HEK293 (cell line): ENCODE measurements around the gene DRC3.
"Not testable (repeated sequence)": the region's sequence is repeated elsewhere in the genome, so short reads cannot be mapped to it uniquely, and the experiment has no call there.

Experiments
- CTCF ChIA-PET: fragments of 350-600 bp; formaldehyde crosslinking; extraction: SDS; loops from one replicate; lab custom pipeline; 2021; ENCODE audit warnings: antibody characterized with exemption; lab: Yijun Ruan, JAX
- POLR2A ChIA-PET: fragments of 300-600 bp; formaldehyde crosslinking; extraction: SDS; loops from one replicate; lab custom pipeline; 2020; ENCODE audit warnings: antibody characterized with exemption, inconsistent platforms; lab: Yijun Ruan, JAX
- H3K27ac ChIP-seq: fragments of 200-500 bp; sonication (Bioruptor generic); 2 replicates; pipeline ENCODE4 v1.5.1; 2014; ENCODE audit warnings: low read depth, low read length, control low read depth, inconsistent platforms; ENCODE audit errors: extremely low read depth
- H3K36me3 ChIP-seq, 2 experiments: fragments of 200-500 bp in 1 of 2; sonication (Bioruptor generic) in 1 of 2; 1 replicate in 1 of 2; 2 replicates in 1 of 2; pipeline ENCODE4 v1.5.1; 2014 to 2017; ENCODE audit warnings: inconsistent platforms in 2 of 2, low read length in 2 of 2; ENCODE audit not compliant: control insufficient read depth in 2 of 2, insufficient read depth in 1 of 2
- H3K4me1 ChIP-seq: fragments of 200-500 bp; sonication (Bioruptor generic); 2 replicates; pipeline ENCODE4 v1.5.1; 2014; ENCODE audit warnings: mild to moderate bottlenecking, low read length, inconsistent platforms; ENCODE audit not compliant: control insufficient read depth, insufficient read depth
- H3K4me3 ChIP-seq: 2 replicates; pipeline ENCODE4 v1.5.1; 2011; ENCODE audit warnings: low read depth, mild to moderate bottlenecking, control low read depth, low read length, moderate library complexity
- H3K9me3 ChIP-seq: fragments of 200-500 bp; sonication (Bioruptor generic); 2 replicates; pipeline ENCODE4 v1.5.1; 2014; ENCODE audit warnings: low read depth, low read length, inconsistent platforms; ENCODE audit not compliant: control insufficient read depth, insufficient read depth
- CTCF ChIP-seq: fragments of 450-650 bp; formaldehyde crosslinking; IDR thresholded peaks from 2 replicates; pipeline ENCODE4 v1.5.1; 2016; ENCODE audit warnings: missing biosample characterization, missing genetic modification characterization
- EGR2 ChIP-seq: fragments of 450-650 bp; formaldehyde crosslinking; IDR thresholded peaks from 2 replicates; pipeline ENCODE4 v1.5.1; 2016; ENCODE audit warnings: low read depth, missing biosample characterization, missing genetic modification characterization
- IKZF3 ChIP-seq: fragments of 450-650 bp; IDR thresholded peaks from 2 replicates; pipeline ENCODE4 v1.5.0; 2018; ENCODE audit warnings: missing biosample characterization, mild to moderate bottlenecking, missing genetic modification characterization, moderate library complexity
- PRDM10 ChIP-seq: fragments of 450-650 bp; formaldehyde crosslinking; IDR thresholded peaks from 2 replicates; pipeline ENCODE4 v1.5.1; 2016; ENCODE audit warnings: missing biosample characterization, missing genetic modification characterization
- SCRT2 ChIP-seq: fragments of 450-650 bp; formaldehyde crosslinking; IDR thresholded peaks from 2 replicates; pipeline ENCODE4 v1.5.1; 2016; ENCODE audit warnings: missing biosample characterization, missing genetic modification characterization
- SP2 ChIP-seq: fragments of 450-650 bp; formaldehyde crosslinking; IDR thresholded peaks from 2 replicates; pipeline ENCODE4 v1.5.1; 2016; ENCODE audit warnings: missing biosample characterization, missing genetic modification characterization
- ZBTB1 ChIP-seq: fragments of 450-650 bp; formaldehyde crosslinking; IDR thresholded peaks from 2 replicates; pipeline ENCODE4 v1.5.1; 2016; ENCODE audit warnings: missing biosample characterization, missing genetic modification characterization
- ZBTB21 ChIP-seq: fragments of 450-650 bp; formaldehyde crosslinking; IDR thresholded peaks from 2 replicates; pipeline ENCODE4 v1.5.1; 2017; ENCODE audit warnings: missing biosample characterization, missing genetic modification characterization
- ZBTB48 ChIP-seq: fragments of 450-650 bp; formaldehyde crosslinking; IDR thresholded peaks from 2 replicates; pipeline ENCODE4 v1.5.1; 2016; ENCODE audit warnings: missing biosample characterization, missing genetic modification characterization
- ZEB2 ChIP-seq: fragments of 450-650 bp; formaldehyde crosslinking; IDR thresholded peaks from 2 replicates; pipeline ENCODE4 v1.5.1; 2016; ENCODE audit warnings: missing biosample characterization, missing genetic modification characterization
- ZNF133 ChIP-seq: fragments of 450-650 bp; formaldehyde crosslinking; IDR thresholded peaks from 2 replicates; pipeline ENCODE4 v1.5.1; 2016; ENCODE audit warnings: missing biosample characterization, missing genetic modification characterization
- ZNF398 ChIP-seq: fragments of 450-650 bp; formaldehyde crosslinking; IDR thresholded peaks from 2 replicates; pipeline ENCODE4 v1.5.1; 2017; ENCODE audit warnings: missing biosample characterization, missing genetic modification characterization
- ZNF629 ChIP-seq: fragments of 450-650 bp; formaldehyde crosslinking; IDR thresholded peaks from 2 replicates; pipeline ENCODE4 v1.5.1; 2017; ENCODE audit warnings: missing biosample characterization, missing genetic modification characterization
- ZNF658 ChIP-seq: fragments of 450-650 bp; formaldehyde crosslinking; IDR thresholded peaks from 2 replicates; pipeline ENCODE4; 2016; ENCODE audit warnings: missing biosample characterization, missing genetic modification characterization
- ZXDB ChIP-seq: fragments of 450-650 bp; formaldehyde crosslinking; IDR thresholded peaks from 2 replicates; pipeline ENCODE4 v1.5.1; 2016; ENCODE audit warnings: missing biosample characterization, missing genetic modification characterization
- TF ChIP-seq, protein P1 (sequence below): fragments of 450-650 bp; formaldehyde crosslinking; IDR thresholded peaks from 2 replicates; pipeline ENCODE4 v1.5.1; 2016; ENCODE audit warnings: missing biosample characterization, missing genetic modification characterization, low read depth

The DRC3 gene

DNA sequence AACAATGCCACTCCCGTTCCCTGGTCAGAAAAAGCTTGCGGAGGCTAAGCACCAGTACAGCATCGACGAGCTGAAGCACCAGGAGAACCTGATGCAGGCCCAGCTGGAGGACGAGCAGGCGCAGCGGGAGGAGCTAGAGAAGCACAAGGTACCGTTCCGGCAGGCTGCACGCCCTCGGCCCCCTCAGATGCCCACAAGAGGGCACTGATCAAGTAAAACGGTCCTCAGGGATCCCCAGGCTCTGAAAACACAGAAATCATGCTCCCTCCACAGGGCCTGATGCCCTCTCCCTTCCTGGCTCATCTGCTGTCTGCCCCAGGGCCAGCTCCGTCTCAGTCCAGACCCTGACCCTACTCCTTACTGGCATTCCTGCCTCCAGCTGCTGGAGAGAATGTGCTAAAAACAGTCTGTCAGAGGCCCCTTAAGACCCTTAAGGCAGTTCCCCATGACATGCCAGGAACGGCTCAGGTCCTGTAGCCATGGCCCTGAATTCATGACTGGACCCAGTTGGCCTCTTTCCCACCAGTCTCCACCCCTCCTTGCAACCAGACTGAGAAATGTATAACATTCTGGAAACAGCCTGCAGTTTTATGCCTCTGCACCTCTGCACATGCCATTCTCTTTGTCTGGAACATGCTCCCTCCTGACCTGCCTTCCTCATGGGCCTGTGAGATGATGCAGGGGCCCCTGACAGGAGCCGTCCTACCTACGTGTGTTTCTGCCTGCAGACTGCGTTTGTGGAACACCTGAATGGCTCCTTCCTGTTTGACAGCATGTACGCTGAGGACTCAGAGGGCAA, 21.8 kb downstream of the DRC3 start:
- Histone ChIP-seq H3K4me3 (no peak overlapping the region), H3K36me3 (no peaks in the 10 kb centered on the region)
- peak; percentile 51; the same call in 1 of the 2 replicates for TF ChIP-seq ZBTB48 (tag by site-specific recombination)
- no peak for TF ChIP-seq ZBTB1
- peak; percentile 67 for TF ChIP-seq CTCF
- TF ChIP-seq, all 188 proteins: peak for 2
- Histone ChIP-seq H3K9me3 (no peaks in the 10 kb centered on the region), H3K27ac (no peak overlapping the region), H3K4me1 (no peaks in the 10 kb centered on the region)
- ChIA-PET CTCF (interaction anchor here (0.6 to 1.4 kb wide), 3 partner anchors 9 to 50 kb away, joined by 3 to 4 read pairs (median 3); no protein-coding TSS in a partner anchor), POLR2A (interaction anchor here (0.8 kb wide), 1 partner anchor 10 kb away, joined by 3 read pairs; no protein-coding TSS in a partner anchor)

- H3K27ac ChIP-seq, POLR2A ChIA-PET, H3K36me3 ChIP-seq, H3K9me3 ChIP-seq, H3K4me3 ChIP-seq, H3K4me1 ChIP-seq: not testable (repeated sequence)
- CTCF ChIA-PET, result interaction anchor here (0.8 kb wide), 1 partner anchor 38 kb away, joined by 3 read pairs; no protein-coding TSS in a partner anchor
These were observed 23.2 kb downstream of the DRC3 start for GRCh38 chr17:17995887-17996286.

- no peaks in the 10 kb centered on the region for H3K36me3 ChIP-seq
- H3K4me3 ChIP-seq, result no peak overlapping the region
- no peak overlapping the region for H3K27ac ChIP-seq
- H3K4me1 ChIP-seq, result no peaks in the 10 kb centered on the region
- POLR2A ChIA-PET, result interaction anchor here (0.6 kb wide), 1 partner anchor 23 kb away, joined by 5 read pairs; no protein-coding TSS in a partner anchor
- CTCF ChIA-PET, result no interaction called here
- TF ChIP-seq PRDM10 (tag by site-specific recombination) (peak; percentile 18; the same call in 1 of the 2 replicates), ZNF133 (tag by site-specific recombination) (no peak)
- TF ChIP-seq, all 188 proteins: peak for 1
- no peaks in the 10 kb centered on the region for H3K9me3 ChIP-seq
These were observed 26.3 kb downstream of the DRC3 start for GRCh38 chr17:17998934-17999333.

DNA sequence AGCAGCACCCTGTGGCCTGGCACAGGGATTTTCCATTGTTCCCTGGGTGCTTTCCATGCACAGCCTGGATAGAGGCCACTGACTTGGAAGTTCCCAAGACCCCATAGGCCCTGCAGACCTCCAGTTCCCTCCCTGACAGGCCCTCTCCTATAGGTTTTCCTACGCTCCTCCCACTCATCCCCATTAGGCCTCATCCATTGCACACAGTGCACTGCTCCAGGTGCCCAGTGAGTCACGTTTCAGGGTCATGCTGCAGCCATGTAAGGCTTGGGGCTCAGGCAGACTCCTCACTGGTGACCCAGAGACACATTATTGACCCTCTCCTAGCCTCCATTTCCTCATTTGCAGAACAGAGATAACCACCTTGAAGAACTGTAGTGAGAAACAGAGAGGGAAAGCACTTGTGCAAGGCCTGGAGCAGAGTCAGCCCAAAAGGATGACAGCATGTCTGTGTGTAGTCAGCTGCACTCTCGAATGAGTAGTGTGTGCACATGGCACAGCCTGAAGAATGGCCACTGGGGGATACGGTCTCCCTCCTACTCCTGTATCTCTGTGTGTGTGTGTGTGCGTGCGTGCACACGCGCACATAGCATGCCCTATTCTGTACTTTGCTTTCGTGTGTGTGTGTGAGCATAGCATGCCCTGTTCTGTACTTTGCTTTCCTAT, 26.8 kb downstream of the DRC3 start:
- Histone ChIP-seq H3K27ac (no peak overlapping the region), H3K4me1 (no peaks in the 10 kb centered on the region), H3K36me3 (no peaks in the 10 kb centered on the region), H3K4me3 (no peak overlapping the region), H3K9me3 (no peaks in the 10 kb centered on the region)
- ChIA-PET CTCF (no interaction called here), POLR2A (no interaction called here)
- TF ChIP-seq ZNF658 (tag by site-specific recombination) (no peak), IKZF3 (tag by site-specific recombination) (no peak), ZNF629 (tag by site-specific recombination) (no peak), ZEB2 (tag by site-specific recombination) (no peak), EGR2 (tag by site-specific recombination) (0 out of 2 replicates have a peak, but pooled peaks have one; percentile 9), ZNF398 (tag by site-specific recombination) (no peak), SP2 (tag by site-specific recombination) (no peak), ZBTB21 (tag by site-specific recombination) (no peak), SCRT2 (tag by site-specific recombination) (no peak), ZXDB (no peak)
- TF ChIP-seq, protein P1, sequence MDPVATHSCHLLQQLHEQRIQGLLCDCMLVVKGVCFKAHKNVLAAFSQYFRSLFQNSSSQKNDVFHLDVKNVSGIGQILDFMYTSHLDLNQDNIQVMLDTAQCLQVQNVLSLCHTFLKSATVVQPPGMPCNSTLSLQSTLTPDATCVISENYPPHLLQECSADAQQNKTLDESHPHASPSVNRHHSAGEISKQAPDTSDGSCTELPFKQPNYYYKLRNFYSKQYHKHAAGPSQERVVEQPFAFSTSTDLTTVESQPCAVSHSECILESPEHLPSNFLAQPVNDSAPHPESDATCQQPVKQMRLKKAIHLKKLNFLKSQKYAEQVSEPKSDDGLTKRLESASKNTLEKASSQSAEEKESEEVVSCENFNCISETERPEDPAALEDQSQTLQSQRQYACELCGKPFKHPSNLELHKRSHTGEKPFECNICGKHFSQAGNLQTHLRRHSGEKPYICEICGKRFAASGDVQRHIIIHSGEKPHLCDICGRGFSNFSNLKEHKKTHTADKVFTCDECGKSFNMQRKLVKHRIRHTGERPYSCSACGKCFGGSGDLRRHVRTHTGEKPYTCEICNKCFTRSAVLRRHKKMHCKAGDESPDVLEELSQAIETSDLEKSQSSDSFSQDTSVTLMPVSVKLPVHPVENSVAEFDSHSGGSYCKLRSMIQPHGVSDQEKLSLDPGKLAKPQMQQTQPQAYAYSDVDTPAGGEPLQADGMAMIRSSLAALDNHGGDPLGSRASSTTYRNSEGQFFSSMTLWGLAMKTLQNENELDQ (tag by site-specific recombination), result no peak
